Stimulated activated CD4-positive, alpha-beta T cell treated with anti-CD3 and anti-CD28 coated beads, Interleukin-1b, Interleukin-23, amount 100 ng/mL, for 24 hours (primary cell): ENCODE measurements around the gene DNAJC25.
"Not testable (repeated sequence)": the region's sequence is repeated elsewhere in the genome, so short reads cannot be mapped to it uniquely, and the experiment has no call there.

ENCODE experiments used
- DNase-seq, 4 experiments: peaks; one replicate each; pipeline ENCODE4 v3.0.0-alpha.2; 2020; ENCODE audit warnings: low read depth in 4 of 4, low spot score in 1 of 4

DNAJC25 gene

DNA sequence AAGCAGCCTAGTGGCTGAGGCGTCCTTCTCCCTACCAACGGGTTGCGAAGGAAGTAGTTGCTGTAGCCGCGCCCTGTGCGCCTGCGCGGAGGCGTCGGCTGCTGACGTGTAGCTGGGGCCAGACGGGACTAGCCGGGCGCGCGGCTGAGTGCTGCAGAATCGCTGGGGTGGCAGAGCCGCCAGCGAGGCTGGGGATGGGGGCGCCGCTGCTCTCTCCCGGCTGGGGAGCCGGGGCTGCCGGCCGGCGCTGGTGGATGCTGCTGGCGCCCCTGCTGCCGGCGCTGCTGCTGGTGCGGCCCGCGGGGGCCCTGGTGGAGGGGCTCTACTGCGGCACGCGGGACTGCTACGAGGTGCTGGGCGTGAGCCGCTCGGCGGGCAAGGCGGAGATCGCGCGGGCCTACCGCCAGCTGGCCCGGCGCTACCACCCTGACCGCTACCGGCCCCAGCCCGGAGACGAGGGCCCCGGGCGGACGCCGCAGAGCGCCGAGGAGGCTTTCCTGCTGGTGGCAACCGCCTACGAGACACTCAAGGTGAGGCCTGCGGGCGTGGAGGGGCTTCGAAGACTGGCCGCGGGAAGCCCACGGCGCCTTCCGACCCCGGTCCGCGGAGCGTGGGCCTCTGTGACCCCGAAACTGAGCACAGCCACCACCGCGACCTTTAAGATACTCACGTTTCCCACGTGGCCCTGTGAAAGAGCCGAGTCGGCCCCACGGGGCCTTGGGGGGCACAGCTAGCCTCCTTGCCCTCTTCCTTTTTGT lies at the start of gene DNAJC25:
DNAJC25 (plus strand) TSS at position 121 of the 758 bp plus-strand sequence; CDS start at position 195, 74 bp downstream.
- DNase-seq = peak; percentile 82 to 92 (median 90)

DNA sequence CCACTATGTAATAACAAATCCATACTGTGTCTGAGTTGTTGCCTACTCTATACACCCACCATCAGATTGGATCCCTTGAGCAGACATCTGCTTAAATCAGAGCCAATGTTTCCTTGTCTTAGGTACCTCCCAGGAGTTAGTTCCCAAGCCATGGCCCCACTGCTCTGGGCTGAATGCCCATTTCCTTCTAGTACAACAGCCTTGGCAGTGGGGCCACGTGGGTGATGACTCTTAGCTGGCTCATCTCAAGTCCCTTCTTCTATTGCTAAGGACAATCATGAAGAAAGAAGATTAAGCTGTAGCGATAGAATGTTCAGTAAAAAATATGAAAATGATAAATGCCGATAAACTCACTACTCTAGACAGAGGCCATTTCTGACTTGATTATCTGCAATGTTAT lies 48.2 kb upstream of the DNAJC25 start:
- no peak for DNase-seq

DNA sequence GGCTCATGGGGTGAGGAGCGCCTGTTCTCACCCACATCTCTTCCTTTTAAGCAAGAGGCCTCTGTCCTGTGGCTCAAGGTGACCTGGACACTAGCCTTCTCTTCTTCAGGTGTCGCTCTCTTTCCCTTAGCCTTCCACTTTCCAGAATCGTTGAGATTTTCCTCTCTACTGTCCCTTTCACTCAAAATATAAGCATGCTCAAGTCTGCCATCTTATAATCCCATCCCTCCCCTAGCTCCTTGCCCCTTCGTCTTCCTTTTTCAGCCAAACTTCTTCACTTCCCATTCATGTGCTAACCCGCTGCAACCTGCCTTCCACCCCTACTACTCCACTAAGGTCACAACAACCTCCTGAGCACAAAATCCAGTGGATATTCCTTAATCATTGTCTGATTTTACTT lies 44.8 kb upstream of the DNAJC25 start:
- no peak for DNase-seq

DNA sequence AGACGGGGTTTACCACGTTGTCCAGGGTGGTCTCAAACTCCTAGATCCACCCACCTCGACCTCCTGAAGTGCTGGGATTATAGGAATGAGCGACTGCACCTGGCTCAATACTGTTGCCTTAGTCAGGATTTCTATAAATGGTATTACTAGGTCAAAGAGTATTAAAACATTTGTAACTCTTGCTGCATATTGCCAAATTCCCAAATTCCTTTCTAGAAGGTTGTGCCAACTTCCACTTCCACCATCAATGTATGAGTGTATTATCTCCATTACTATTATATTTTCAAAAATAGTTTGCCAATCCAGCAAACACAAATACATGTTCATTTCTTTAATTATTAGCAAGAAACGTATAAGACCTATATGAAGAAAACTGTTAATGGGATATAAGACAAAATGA lies 42.3 kb upstream of the DNAJC25 start:
- no peak for DNase-seq

DNA sequence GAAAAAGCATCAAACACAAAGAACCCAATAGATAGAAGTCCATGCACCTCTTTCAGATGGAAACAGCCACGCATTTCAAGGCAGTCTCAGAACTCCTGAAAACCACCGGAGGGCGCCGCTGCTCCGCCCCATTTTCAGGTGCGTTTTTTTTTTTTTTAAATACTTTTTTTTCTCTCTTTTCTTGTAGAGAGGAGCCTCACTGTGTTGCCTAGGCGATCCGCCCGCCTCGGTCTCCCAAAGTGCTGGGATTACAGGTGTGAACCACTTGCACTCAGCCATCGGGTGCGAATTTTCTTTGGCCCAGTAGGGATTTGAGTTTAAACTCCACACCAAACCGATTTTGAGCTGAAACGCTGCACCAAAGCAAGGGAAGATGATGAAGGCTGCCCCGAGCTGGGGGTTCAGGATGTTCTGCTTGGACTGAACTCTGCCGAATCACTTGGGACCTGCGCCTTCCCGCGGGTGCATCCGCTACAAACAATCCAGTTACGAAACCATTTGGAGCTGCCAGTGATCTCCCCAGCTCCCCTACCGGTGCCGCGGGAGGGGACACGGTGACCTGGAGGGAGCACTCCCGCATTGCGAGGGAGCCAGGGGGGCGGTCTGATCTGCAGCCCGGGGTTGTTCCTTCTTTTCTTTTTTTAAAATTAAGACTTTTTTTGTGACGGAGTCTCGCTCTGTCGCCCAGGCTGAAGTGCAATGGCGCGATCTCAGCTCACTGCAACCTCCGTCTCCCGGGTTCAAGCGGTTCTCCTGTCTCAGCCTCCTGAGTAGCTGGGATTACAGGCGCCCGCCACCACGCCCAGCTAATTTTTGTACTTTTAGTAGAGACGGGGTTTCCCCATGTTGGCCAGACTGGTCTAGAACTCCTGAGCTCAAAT lies 33.0 kb upstream of the DNAJC25 start:
- peak in 1 of 4 experiments; percentile 26 for DNase-seq

DNA sequence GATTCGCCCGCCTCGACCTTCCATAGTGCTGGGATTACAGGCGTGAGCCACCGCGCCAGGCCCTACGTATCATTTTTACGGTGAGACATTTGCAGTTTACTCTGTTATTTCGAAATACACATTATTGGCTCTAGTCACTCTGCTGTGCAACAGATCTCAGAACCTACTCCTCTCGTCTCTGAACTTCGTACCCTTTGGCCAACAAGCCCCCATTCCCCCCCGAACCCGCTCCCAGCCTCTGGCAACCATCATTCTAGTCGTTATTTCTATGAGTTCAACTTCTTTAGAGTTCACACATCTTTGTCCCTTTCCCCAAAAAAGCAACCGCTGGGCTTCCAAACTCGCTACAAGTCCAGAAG lies 32.4 kb upstream of the DNAJC25 start:
- DNase-seq = no peak

DNA sequence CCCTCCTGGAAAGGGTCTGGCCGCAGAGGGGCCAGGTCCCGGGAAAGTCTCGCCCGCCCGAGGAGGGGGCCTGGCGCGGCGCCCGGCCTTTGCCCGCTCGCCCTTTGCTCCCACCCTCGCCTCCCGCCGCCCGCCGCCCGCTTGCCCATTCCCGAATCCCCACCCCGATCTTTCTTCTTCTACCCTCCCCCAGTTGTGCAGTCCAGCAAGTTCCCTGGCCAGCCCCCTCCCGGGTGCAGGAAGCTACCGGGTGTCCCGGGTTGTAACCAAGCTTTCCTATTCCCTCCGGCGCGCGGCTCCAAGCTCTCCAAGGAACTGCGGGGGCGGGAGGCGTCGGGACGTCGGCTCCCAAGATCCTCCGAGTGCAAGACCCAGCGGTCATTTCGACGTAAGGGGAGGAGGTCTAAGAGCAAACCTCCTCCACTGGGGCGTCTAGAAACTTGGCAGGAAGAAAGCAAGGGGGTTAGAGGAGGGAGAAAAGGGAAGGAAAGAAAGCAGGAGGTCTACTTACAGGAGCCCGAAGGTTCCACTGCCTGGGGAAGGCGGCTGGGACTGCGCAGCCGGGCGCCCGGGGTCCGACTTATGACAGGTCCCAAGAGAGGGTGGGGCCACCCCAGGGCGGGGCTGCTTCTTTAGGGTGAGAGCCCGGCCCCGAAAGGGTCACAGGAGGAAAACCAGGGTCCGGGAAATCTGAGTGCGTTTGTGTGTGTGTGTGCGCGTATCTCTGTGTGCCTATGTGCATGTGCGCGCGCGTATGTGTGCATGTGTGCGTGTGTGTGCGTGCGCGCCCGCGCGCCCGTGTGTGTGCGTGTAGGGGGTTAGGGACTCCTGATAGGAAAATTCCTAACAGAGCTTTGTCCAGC lies 31.8 kb upstream of the DNAJC25 start, which contains the start of gene PTGR1:
PTGR1 (minus strand) TSS at position 556 of the 863 bp plus-strand sequence. CDS start 2,225 bp downstream, outside the sequence.
- no peak for DNase-seq

DNA sequence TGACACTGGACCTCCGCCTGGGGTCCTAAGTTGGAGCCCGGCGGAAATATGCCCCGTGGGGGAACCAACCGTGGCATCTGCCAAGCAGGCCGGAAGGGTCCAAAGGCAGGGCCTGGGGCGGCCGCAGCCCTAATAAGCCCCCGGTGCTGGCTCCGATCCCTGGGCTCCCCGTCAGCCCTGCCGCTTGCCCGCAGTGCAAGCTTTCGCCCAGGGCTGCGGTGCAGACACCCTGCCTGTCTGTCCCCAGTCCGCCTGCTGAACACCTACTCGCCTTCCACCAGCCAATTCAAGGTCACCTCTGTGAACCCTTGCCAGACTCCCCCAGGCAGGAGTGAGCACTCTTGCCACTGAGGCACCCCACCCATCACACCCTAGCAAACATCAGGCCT lies 31.2 kb upstream of the DNAJC25 start:
- DNase-seq = no peak

DNA sequence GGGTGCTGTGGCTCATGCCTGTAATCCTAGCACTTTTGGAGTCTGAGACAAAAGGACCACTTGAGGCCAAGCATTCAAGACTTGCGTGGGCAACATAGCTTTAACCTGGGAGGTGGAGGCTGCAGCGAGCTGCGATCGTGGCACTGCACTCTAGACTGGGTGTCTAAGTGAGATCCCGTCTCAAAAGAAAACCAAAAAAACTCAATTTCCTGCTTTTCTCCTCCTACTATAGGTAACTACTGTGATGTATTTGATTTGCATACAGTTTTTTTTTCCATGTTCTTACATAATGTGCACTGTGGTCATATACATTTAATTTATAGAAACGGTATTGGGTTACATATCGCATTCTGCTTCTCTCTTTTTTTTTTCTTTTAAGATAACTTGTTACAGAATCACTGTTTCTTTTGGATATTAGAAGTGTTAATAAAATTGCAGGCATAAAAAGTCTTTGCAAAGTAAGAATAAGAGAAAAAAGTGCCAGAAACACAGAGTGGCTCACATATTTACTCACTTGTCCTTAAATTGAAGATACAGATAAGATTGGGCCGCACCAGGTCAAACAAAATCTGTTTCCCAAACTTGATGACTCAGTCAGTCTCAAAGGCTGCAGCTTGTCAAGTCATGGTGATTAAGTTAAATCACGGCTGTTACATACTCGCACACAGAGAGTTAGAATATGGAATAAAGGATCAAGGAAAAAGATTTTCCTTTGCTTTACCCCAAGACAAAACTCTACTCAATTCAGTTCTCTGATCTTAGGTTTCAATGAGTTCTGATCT lies 29.7 kb upstream of the DNAJC25 start:
- DNase-seq = no peak

DNA sequence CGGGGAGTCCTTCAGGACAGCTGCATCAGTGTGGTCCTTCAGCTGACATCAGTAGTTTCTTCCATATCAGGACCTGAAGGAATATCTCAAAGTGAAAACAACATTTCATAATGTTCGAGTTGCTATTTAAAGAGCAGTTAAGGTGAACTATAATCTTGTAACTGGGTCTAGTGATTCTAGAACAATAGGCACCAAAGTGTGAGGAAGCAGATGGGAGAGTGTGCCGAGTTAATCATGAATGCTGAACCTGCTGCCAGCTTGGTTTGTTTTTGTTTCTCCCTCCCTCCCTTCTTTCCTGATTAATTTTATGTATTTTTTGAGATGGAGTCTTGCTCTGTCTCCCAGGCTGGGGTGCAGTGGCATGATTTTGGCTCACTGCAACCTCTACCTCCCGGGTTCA lies 28.1 kb upstream of the DNAJC25 start:
- DNase-seq = no peak

DNA sequence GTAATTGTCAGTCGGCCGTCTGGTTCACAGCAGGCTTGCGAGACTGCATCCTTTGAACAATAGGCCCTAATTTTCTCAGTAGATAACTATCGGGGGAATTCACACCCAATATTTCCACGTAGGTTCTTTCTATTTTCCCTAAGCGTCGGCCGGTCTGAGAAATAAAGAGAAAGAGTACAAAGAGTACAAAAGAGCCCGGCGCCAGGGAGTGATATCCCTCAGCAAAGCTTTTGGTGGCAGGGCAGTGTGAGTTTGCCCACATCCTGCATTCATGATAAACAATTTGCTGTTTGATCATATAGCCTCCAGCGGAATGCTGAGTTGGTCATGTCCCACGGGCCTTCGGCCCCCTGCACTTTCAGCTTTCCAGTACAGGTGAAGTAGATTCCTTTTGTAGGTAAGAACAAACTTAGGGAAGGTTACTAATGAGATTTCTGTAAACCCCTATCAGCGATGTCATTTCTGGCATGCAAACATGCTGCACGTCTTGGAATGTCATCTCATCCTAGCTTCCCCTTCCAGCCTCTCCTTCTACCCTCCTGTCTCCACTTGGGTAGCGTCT lies 27.0 kb upstream of the DNAJC25 start:
- no peak for DNase-seq

DNA sequence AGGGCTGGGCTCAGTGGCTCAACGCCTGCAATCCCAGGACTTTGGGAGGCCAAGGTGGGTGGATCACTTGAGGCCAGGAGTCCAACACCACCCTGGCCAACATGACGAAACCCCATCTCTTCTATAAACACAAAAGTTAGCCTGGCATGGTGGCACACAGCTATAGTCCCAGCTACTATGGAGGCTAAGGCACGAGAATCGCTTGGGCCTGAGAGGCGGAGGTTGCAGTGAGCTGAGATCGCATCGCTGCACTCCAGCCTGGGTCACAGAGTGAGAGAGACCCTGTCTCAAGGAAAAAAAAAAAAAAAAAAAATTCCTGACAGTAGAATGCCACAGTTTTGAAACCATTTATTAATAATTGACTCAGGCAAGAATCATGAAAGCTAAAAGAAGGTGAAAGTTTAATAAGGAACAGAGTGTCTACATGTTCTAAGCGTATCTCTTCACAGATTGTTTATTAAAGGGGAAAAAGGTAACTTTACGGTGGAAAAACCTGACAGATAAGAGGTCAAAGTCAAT lies 26.0 kb upstream of the DNAJC25 start:
- DNase-seq = no peak

DNA sequence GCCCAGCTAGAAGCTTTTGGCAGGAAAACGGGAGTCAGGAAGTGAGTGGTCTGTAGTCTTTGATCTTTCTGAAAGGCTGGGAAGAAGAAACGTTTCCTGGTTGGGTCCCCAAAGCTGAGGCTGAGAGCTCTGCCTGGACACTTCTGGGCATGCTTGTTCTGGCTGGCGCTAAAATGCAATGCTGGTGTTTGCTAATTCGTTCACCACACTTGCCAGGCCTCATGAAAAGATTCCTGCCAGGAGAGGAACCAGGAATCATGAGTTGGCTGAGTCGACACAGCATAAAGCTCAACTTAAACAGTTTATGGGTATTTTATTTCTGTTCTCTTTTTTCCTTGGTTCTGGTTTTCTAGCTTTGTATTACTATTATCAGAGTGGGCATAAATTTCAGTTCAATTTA lies 21.0 kb upstream of the DNAJC25 start:
- DNase-seq = no peak

DNA sequence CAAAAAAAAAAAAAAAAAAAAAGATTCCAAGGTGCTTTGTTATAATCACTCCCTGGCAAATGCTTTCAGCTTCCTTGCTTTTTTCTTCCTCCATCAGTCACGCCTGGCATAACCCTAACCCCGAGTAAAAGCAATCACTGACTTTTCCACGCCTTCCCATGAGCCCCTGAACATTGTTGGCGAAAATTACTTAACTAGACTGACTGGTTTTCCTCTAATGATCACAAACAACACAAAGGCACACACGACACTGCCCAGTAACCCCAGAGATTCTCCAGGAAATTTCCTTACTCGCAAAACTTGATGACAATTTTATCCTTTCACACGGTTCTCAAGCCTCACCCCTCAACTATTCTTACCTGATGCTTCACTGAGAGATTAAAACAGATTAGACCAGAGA lies 20.3 kb upstream of the DNAJC25 start:
- no peak for DNase-seq

DNA sequence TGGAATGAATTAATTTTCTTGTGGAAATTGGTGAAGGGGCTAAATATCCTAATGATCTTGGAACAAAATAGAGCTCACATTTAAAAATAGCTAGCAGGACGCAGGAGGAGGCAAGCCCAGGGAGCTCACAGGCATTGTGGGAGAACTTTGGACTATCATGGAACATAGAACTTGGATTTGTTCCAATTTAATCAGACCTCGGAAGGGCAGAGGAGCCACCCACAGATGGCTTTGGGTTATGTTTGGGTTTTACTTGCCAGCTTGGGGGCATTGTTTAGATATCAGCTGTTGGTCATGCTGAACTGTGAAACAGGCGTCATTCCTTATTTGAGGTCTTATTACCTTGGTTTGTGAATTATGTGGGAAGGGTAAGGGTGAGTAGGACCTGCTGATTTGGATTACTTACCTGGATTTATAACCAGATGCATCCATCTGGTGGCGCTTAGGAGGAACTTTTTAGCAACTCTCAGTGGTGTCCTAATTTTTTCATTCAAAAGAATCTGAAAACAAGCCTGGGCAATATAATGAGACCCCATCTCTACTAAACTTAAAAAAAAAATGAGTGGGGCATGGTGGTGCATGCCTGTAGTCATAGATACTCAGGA lies 17.6 kb upstream of the DNAJC25 start:
- no peak for DNase-seq

DNA sequence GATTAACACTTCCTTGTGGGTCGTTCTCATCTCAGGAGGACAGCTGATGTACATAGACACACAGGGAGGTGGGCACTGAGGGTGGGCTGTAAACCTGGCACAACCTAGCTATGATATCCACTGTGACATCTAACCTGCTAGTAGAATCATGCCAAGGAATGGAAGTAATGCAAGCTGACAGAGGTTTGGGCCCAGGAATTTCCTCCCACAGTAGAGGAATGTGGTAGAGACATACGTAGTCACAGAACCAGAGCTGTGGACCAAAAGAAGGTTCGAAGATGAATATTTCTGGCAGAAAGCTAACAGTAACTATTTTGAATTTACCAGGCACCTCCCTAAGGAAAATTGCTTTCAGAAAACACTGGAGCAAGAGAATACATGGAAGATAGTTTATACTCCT lies 15.2 kb upstream of the DNAJC25 start:
- DNase-seq = no peak

DNA sequence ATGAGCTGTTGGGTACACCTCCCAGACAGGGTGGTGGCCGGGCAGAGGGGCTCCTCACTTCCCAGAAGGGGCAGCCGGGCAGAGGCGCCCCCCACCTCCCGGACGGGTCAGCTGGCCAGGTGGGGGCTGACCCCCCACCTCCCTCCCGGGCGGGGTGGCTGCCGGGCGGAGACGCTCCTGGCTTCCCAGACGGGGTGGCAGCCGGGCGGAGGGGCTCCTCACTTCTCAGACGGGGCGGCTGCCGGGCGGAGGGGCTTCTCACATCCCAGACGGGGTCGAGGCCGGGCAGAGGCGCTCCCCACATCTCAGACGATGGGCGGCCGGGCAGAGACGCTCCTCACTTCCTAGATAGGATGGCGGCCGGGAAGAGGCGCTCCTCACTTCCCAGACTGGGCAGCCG lies 13.8 kb upstream of the DNAJC25 start:
- not testable (repeated sequence) for DNase-seq

DNA sequence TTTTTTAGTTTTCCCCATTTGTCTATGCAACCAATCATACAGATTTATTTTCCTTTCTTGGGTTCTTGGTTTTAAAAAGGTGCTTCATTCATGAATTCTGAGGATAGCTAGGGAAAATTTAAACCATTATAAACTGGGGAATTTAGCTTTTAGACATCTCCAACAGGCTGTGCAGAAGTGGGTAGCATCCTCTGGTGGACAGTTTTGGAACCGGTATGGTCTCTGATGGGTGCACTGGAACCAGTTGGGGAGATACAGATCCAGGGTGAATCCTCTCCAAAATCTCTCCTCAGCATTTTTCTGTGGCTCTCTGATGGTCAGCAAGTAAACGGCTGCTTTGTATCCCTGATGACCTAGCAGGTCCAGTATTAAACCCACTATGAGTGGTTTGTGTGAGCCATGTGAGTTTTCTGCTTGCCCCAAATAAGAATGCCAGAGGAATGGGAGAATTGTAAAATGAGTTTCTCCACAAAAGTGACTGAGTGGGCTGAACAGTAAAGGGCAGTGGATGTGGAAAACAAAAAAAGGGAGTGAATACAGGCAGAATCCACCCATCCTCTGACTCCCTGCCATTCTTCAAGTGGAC lies 9.1 kb upstream of the DNAJC25 start:
- DNase-seq = no peak

DNA sequence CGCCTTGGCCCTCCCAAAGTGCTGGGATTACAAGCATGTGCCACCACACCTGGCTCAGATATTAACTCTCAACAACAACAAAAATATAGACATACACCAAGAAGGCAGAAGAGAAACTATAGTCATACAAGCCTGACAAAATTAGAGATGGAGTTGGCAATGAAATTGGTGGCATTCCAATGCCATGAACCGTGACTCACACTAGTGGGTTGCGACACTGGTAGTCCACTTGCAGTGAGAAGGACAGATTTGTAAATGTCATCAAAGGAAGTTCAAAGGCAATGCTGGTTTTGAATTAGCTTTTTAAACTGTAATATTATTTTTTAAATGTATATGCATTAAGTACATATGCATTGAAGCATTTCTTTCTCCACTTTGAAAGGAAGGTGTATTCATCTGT lies 8.5 kb upstream of the DNAJC25 start:
- DNase-seq = no peak
